ENCODE measurements around the gene FNTB.

Gene FNTB

GRCh38 chr14:65101631-65102440 lies 115.1 kb downstream of the FNTB start:
- Histone ChIP-seq H3K4me1 (ENCODE audit: low read length) (peaks cover 19% of the 10 kb centered on the region), H3K4me2 (ENCODE audit: low read length) (peak overlapping the region; percentile 93), H4K20me1 (ENCODE audit: insufficient read depth, low read length) (no peaks in the 10 kb centered on the region; the same call in 1 of the 2 replicates), H3K9me3 (ENCODE audit: insufficient read depth, low read length) (no peaks in the 10 kb centered on the region), H3K27ac (ENCODE audit: low read length) (peak overlapping the region; percentile 10), H3K79me2 (ENCODE audit: low read length) (peaks cover 22% of the 10 kb centered on the region), H3K27me3 (ENCODE audit: low read depth, low read length) (peaks cover 6% of the 10 kb centered on the region; the same call in 1 of the 2 replicates), H3K9ac (ENCODE audit: low read length) (peak overlapping the region; percentile 69), H2AFZ (ENCODE audit: low read depth, low read length) (no peak overlapping the region), H3K36me3 (replicated peaks; ENCODE audit: low read depth, low read length) (peaks cover 10% of the 10 kb centered on the region), H3K4me3 (ENCODE audit: low read length) (peak overlapping the region; percentile 80)
- no peak for TF ChIP-seq CTCF (IDR thresholded peaks at IDR 0.05; ENCODE audit: low read depth, low read length)
- no peak for TF ChIP-seq EZH2phosphoT487 (IDR thresholded peaks at IDR 0.05; ENCODE audit: low read depth)

DNA sequence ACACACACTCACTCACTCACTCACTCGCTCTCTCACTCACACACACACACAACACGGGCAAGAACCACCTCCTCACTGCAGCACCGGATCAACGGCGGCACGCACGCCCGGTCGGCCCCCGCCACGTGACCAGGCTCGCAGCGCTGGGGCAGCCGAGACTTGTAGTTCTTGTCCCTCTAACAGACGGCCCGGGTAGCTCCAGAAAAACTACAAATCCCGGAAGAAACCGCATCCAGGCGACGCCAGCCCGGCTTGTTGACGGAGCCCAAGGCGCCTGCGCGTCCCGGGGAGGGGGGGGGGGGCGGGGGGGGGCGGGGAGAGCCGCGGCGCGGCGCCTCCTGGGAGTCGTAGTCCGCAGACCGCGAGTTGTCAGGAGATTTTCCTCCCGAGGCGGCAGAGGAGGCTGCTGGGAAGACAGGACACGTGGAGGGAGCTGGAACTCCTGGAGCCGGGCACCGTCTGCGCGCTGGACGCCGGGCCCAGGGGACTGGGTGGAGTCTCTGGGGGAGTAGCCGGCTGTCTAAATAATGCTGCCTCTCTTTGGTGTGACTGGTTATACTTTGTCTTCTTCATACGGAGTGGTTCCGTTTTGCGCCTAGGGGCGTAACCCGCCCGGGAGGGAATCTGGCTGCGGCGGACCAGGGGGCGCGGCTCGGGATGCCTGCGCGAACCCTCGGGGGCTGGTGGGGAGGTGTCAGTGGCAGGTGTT lies 115.9 kb downstream of the FNTB start, which contains the start of gene MAX:
Gene MAX (minus strand): TSS at position 77 of the 709 bp plus-strand sequence. CDS start 178 bp downstream, outside the sequence.
- Histone ChIP-seq H3K36me3 (replicated peaks; ENCODE audit: low read depth, low read length) (peaks cover 5% of the 10 kb centered on the region), H3K4me1 (ENCODE audit: low read length) (peaks cover 19% of the 10 kb centered on the region), H3K9me3 (ENCODE audit: insufficient read depth, low read length) (no peaks in the 10 kb centered on the region), H3K4me2 (ENCODE audit: low read length) (peak within 1 kb of the TSS; percentile 93), H3K79me2 (ENCODE audit: low read length) (peaks cover 22% of the 10 kb centered on the region), H3K9ac (ENCODE audit: low read length) (peak within 1 kb of the TSS; percentile 69), H3K27ac (ENCODE audit: low read length) (peak within 1 kb of the TSS; percentile 10), H2AFZ (ENCODE audit: low read depth, low read length) (peak within 1 kb of the TSS; percentile 80), H4K20me1 (ENCODE audit: insufficient read depth, low read length) (no peaks in the 10 kb centered on the region), H3K27me3 (ENCODE audit: low read depth, low read length) (peaks cover 6% of the 10 kb centered on the region; the same call in 1 of the 2 replicates), H3K4me3 (ENCODE audit: low read length) (peak within 1 kb of the TSS; percentile 84)
- no peak for TF ChIP-seq EZH2phosphoT487 (IDR thresholded peaks at IDR 0.05; ENCODE audit: low read depth)
- no peak for TF ChIP-seq CTCF (IDR thresholded peaks at IDR 0.05; ENCODE audit: low read depth, low read length)

DNA sequence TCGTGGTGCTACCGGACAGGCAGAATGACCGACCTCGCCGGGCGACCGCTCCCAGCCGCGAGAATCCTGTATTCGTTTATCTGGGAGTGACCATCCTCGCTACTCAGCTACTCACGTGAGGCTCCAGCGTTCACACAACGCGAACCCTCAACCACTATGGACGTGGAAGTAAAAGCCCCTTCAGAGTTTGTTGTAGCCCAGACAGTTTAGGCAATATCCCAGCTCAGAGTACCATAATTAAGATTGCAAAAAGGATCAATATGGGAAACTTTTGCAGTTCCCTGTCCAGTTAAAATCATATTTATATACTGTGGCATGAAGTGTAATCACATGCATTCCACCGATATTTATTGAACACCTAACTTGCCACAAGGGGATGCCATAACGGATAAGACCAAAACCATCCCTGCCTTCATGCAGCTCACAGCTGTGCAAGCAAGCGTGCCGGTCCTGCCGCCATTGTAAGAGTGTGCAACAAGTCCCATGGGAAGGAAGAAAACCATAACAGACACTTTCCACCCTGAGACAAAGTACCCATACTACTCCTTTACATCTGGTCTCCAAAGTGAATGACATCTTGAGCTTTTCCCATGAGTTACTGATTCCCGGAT lies 116.6 kb downstream of the FNTB start:
- Histone ChIP-seq H4K20me1 (ENCODE audit: insufficient read depth, low read length) (no peaks in the 10 kb centered on the region), H3K27ac (ENCODE audit: low read length) (no peak overlapping the region), H3K9ac (ENCODE audit: low read length) (peak overlapping the region; percentile 55), H3K9me3 (ENCODE audit: insufficient read depth, low read length) (no peaks in the 10 kb centered on the region), H3K36me3 (replicated peaks; ENCODE audit: low read depth, low read length) (no peaks in the 10 kb centered on the region), H3K4me1 (ENCODE audit: low read length) (peaks cover 19% of the 10 kb centered on the region), H3K4me2 (ENCODE audit: low read length) (peak overlapping the region; percentile 80), H3K4me3 (ENCODE audit: low read length) (peak overlapping the region; percentile 84), H2AFZ (ENCODE audit: low read depth, low read length) (peak overlapping the region; percentile 80), H3K79me2 (ENCODE audit: low read length) (peaks cover 17% of the 10 kb centered on the region), H3K27me3 (ENCODE audit: low read depth, low read length) (peaks cover 6% of the 10 kb centered on the region; the same call in 1 of the 2 replicates)
- TF ChIP-seq EZH2phosphoT487 (IDR thresholded peaks at IDR 0.05; ENCODE audit: low read depth) = no peak
- peak; percentile 30 for TF ChIP-seq CTCF (IDR thresholded peaks at IDR 0.05; ENCODE audit: low read depth, low read length)
